ACC112 (cell line): ENCODE measurements around the gene CSRP1.

ENCODE experiments used
- H2AFZ ChIP-seq: fragments of 200-600 bp; sonication (generic); one replicate; pipeline ENCODE4 v1.6.0; 2017; ENCODE audit warnings: antibody characterized with exemption, low read length; ENCODE audit not compliant: unreplicated experiment
- H3K27ac ChIP-seq: fragments of 200-600 bp; sonication (generic); 2 replicates; pipeline ENCODE4 v1.5.1; 2014; ENCODE audit warnings: low read depth, mild to moderate bottlenecking, antibody characterized with exemption, low read length, moderate library complexity
- H3K27me3 ChIP-seq: fragments of 200-600 bp; sonication (generic); 2 replicates; pipeline ENCODE4 v1.6.1; 2014; ENCODE audit warnings: mild to moderate bottlenecking, antibody characterized with exemption, low read length, moderate library complexity, mixed read lengths; ENCODE audit not compliant: insufficient read depth
- H3K36me3 ChIP-seq: fragments of 200-600 bp; sonication (generic); 2 replicates; pipeline ENCODE4 v1.6.1; 2016; ENCODE audit warnings: mild to moderate bottlenecking, antibody characterized with exemption, low read length, moderate library complexity, mixed read lengths; ENCODE audit not compliant: insufficient read depth
- H3K4me1 ChIP-seq: fragments of 200-600 bp; sonication (generic); one replicate; pipeline ENCODE4 v1.6.1; 2016; ENCODE audit warnings: low read length, mixed read lengths; ENCODE audit not compliant: insufficient read depth, unreplicated experiment, control insufficient read depth
- H3K4me3 ChIP-seq: fragments of 200-600 bp; sonication (generic); 2 replicates; pipeline ENCODE4 v1.5.1; 2014; ENCODE audit warnings: mild to moderate bottlenecking, low read depth, low read length
- H3K79me2 ChIP-seq: fragments of 200-600 bp; sonication (generic); one replicate; pipeline ENCODE4 v1.6.0; 2016; ENCODE audit warnings: low read length; ENCODE audit not compliant: control insufficient read depth, unreplicated experiment, insufficient read depth

Gene CSRP1

DNA sequence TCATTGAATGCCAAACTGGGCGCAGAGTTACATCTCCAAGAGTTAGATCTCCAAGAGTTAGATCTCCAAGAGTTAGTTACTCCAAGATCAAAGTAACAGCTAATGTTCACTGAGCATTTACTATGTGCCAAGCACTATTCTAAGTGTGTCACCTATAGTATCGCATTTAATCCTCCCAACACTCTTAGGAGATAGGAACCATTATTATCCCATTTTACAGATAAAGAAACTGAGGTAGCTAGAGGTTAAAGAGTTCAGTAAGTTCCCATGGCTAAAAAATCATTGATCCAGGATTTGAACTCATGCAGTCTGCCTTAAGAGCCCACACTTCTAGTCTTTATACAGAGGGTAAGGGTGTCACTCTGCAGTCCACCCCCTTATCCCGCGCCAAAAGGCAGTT lies 30.5 kb upstream of the CSRP1 start:
- H3K27ac ChIP-seq: peak overlapping the region; percentile 95
- no peaks in the 10 kb centered on the region for H3K36me3 ChIP-seq
- H3K27me3 ChIP-seq: no peaks in the 10 kb centered on the region
- peaks cover 58% of the 10 kb centered on the region for H3K4me1 ChIP-seq
- no peak overlapping the region for H2AFZ ChIP-seq
- peaks cover 37% of the 10 kb centered on the region for H3K79me2 ChIP-seq
- H3K4me3 ChIP-seq: peak overlapping the region; percentile 63; the same call in 1 of the 2 replicates

DNA sequence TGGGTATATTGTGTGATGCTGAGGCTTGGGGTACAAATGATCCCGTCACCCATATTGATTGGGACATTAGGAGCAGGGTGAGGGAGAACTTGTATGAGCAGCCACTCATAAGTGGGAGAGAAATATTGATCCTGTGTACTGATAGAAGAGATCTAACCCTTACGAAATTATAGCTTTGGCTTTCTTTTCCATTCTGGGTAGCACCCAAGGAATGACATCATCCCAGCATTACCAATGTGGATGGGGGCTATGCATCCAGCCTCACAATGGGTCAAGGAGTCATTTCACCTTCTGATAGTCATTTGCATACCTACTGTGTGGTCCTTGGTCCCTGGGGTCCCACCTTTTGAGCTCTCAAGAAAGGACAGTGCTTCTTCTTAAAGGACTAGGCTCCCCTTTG lies 30.1 kb upstream of the CSRP1 start:
- H3K36me3 ChIP-seq: no peaks in the 10 kb centered on the region
- peaks cover 34% of the 10 kb centered on the region for H3K79me2 ChIP-seq
- peak overlapping the region; percentile 95 for H3K27ac ChIP-seq
- peak overlapping the region; percentile 63 for H3K4me3 ChIP-seq
- no peak overlapping the region for H2AFZ ChIP-seq
- H3K27me3 ChIP-seq: no peaks in the 10 kb centered on the region
- H3K4me1 ChIP-seq: peaks cover 56% of the 10 kb centered on the region

DNA sequence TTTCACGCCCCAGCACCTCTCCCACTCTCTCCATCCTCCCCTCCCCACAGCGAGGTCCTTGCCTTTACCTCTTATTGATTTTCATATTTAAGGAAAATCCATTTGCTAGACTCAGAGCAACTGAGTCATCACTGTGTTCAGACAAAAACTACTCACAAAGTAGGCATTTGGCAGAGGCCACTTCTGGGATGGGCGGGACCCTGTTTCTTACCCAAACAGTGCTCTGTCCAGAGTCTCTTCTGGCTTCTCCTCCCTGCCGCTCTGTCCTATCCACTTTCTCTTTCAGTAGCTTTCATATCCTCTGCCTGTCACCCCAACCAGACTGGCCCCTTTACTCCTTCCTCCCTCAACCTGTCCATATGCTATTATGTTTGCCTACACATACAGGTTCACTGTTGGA lies 29.6 kb upstream of the CSRP1 start:
- no peak overlapping the region for H2AFZ ChIP-seq
- peak overlapping the region; percentile 63 for H3K4me3 ChIP-seq
- peak overlapping the region; percentile 95 for H3K27ac ChIP-seq
- H3K79me2 ChIP-seq: peaks cover 30% of the 10 kb centered on the region
- H3K4me1 ChIP-seq: peaks cover 53% of the 10 kb centered on the region
- H3K27me3 ChIP-seq: no peaks in the 10 kb centered on the region
- H3K36me3 ChIP-seq: no peaks in the 10 kb centered on the region

DNA sequence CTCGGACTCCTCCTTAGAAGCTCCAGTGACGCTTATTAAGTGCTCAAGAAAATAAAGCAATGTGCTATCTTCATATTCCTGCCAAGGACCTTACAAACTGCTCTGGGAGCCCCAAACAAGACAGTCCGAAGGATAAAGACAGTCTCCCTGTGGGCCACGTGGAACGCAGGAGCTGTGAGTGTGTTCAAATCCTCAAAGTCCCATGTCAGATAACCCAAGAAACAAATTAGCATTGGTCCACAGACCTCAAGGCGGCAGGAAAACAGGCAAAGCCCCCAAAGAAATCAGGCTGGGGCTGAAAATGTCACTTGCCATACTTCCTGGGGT lies 29.0 kb upstream of the CSRP1 start:
- Histone ChIP-seq H3K36me3 (no peaks in the 10 kb centered on the region), H3K27me3 (no peaks in the 10 kb centered on the region), H2AFZ (no peak overlapping the region), H3K27ac (peak overlapping the region; percentile 95), H3K4me1 (peaks cover 53% of the 10 kb centered on the region), H3K4me3 (peak overlapping the region; percentile 4; the same call in 1 of the 2 replicates), H3K79me2 (peaks cover 23% of the 10 kb centered on the region)

DNA sequence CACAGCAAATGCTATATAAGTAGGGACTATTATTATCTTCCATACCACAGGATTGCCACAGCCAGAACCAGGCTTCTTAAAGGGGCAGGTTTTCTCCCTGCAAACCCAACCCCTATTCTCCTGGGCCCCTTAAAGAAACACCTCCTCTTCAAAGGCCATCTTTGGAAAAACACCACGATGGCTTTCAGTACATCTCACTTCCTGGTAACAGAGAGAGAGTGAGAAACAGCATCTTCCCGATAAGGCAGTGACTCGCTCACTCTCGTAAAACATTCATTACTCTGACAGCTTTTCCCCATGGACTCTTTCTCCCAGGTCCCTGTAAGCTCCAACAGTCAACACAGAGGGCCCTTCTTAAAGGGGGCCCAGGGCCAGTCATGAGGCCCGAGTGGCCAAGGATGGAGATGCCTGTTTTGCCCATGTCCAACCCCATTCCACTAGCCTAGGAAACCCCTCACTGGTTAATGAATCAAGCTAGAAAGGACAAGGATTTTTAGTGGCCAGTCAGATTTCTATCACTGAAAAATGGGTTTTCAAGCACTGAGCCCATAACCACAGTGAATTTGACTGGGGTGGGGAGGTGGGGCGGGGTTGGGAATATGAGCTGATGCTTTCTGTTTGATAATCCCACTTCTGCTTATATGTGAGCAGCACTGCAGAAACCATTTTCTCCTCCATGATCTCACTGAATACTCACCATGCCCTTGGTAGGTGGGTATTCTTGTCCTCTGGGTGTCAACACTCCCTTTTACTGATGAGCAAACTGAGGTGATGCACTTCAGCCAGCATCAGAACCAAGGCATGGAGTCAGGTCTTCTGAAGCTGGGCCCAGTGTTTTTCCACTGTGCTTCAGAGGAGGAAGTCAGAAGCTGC lies 28.4 kb upstream of the CSRP1 start:
- H3K4me3 ChIP-seq: peak overlapping the region; percentile 24; the same call in 1 of the 2 replicates
- H3K4me1 ChIP-seq: peaks cover 50% of the 10 kb centered on the region
- peaks cover 17% of the 10 kb centered on the region for H3K79me2 ChIP-seq
- no peaks in the 10 kb centered on the region for H3K27me3 ChIP-seq
- peak overlapping the region; percentile 95 for H3K27ac ChIP-seq
- peak overlapping the region; percentile 64 for H2AFZ ChIP-seq
- H3K36me3 ChIP-seq: no peaks in the 10 kb centered on the region

DNA sequence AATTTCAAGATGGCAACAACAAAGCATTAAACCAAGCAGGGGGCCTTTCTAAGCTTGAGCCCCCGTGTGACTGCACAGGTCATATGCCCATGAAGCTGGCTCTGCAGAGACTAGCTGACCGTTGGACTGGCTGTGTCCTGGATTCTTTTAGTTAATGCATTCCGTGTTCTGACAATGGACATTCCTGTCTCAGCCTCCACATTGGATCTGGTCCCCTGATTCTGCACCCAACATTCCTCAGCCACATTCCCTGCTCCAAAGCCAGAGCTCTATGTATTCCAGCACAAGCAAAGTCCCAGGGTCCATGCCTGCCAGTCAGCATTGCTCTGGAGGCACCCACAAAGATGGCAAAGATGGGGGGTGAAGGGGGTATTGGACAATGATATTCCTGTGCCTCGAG lies 26.9 kb upstream of the CSRP1 start:
- Histone ChIP-seq H3K4me1 (peaks cover 50% of the 10 kb centered on the region), H3K36me3 (no peaks in the 10 kb centered on the region), H3K27me3 (no peaks in the 10 kb centered on the region), H3K27ac (no peak overlapping the region), H3K4me3 (no peak overlapping the region), H3K79me2 (peaks cover 5% of the 10 kb centered on the region), H2AFZ (no peak overlapping the region)

DNA sequence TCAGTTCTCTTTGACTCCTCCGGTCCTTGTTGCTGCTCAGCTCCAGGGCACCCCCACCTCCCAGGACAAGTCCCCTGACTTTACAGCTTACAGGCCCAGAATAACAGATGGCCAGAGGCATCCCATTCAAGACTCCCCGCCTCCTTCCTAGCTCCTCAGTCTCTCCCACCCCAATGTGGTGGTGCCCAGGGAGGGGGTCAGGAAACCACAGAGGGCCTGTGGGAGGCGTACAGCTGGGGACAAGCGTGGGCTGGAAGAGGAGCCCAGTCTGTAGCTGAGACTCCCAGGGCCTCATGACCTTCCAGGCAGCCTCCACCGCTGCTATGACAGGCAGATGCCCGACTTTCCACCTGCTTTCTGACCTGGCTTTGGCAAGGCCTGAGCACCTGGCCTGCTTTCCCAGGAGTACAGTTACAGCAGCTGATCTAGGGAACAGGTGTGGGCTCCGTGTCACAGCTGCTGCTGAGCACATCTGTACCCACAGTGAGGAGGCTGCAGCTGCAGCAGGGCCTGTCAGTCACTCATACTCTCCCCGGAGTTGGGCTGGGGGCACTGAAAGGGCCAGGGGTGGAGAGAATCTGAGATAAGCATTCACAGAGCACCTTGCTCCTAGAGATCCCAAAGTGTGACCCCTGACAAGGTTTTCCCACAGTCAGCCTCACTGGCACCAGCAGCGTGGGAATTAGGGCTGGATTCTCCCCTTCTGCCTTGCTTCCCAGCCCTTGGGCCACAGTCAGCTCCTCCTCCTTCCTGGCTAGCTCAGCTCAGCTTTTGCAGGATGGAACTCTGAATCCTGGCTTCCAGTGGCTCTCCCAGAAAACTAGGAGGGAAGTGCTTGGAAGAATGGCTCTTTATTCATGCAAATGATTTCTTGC lies 24.9 kb upstream of the CSRP1 start:
- H3K4me3 ChIP-seq: no peak overlapping the region
- H3K36me3 ChIP-seq: no peaks in the 10 kb centered on the region
- no peak overlapping the region for H3K27ac ChIP-seq
- no peaks in the 10 kb centered on the region for H3K27me3 ChIP-seq
- H3K79me2 ChIP-seq: no peaks in the 10 kb centered on the region
- peaks cover 35% of the 10 kb centered on the region for H3K4me1 ChIP-seq
- no peak overlapping the region for H2AFZ ChIP-seq

DNA sequence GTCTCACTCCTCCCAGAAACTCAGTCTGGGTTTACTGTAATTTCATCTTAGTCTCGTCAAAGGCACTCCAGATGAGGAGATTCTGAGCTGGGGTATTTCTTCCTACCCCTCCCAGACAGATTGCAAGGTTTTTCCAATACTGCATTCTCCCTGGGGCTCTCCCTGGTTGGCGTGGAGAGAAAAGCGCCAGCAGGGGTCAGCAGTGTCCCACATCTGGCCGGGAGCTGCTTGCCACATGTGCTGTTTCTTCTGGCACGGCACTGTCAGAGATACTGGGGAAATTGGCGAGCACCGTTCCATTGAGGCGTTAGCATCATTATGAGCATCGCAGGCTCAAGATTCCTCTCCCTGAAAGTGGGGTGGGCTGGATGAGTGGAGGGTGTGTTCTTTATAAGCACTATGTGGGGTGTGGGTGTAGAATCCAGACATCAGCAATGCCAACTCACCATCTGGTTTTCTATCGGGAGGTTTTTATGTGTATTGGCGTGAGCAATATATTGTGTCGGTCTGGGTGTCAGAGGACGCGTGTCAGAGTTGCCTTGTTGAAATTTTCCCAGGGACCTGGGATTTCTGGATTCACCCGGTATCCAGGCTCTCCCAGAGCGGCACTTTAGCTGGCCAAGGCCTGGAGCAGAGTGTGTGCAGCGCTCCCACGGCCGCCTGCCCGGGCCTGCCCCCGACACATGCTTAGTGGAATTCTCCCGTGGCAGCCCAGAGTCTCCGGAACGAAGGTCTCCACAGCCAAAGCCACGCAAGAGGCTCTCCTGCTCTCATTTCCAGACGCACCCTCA lies 24.0 kb upstream of the CSRP1 start:
- no peaks in the 10 kb centered on the region for H3K36me3 ChIP-seq
- no peak overlapping the region for H2AFZ ChIP-seq
- no peak overlapping the region for H3K4me3 ChIP-seq
- H3K4me1 ChIP-seq: peaks cover 28% of the 10 kb centered on the region
- H3K27ac ChIP-seq: no peak overlapping the region
- H3K79me2 ChIP-seq: no peaks in the 10 kb centered on the region
- H3K27me3 ChIP-seq: no peaks in the 10 kb centered on the region

DNA sequence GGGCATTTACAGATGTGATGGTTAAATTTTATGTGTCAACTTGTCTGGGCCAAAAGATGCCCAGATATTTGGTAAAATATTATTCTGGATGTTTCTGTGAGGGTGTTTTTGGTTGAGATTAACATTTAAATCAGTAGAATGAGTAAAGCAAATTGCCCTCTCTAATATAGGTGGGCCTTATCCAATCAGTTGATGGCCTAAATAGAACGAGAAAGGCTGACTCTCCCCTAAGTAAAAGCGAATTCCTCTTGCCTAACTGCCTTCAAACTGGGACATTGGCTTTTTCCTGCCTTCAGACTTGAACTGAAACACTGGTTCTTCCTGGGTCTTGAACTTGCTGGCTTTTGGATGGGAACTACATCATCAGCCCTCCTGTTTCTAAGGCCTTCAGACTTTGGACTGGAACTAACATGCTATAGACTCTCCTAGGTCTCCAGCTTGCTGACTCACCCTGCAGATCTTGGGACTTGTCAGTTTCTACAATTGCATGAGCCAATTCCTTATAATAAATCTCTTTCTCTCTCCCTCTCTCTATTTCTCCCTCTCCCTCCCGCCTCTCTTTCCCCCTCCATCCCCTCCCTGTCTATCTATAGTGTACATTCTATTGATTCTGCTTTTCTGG lies 21.8 kb upstream of the CSRP1 start:
- Histone ChIP-seq H2AFZ (no peak overlapping the region), H3K79me2 (no peaks in the 10 kb centered on the region), H3K27ac (peak overlapping the region; percentile 14; the same call in 1 of the 2 replicates), H3K27me3 (no peaks in the 10 kb centered on the region), H3K4me3 (no peak overlapping the region), H3K4me1 (peaks cover 11% of the 10 kb centered on the region), H3K36me3 (peaks cover 11% of the 10 kb centered on the region; the same call in 1 of the 2 replicates)

DNA sequence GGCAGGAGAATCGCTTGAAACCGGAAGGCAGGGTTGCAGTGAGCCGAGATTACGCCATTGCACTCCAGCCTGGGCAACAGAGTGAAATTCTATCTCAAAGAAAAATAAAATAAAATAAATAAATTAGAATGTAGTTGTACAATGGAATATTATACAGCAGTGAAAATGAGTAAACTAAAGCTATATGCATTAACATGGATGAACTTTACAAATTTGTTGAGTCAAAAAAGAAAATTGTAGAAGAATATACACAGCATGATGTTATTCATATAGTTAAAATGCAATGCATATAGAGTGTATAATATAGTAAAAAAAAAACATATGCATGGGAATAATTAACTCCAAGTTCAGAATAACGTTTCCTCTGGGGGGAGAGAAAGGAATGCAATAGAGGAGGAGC lies 21.0 kb upstream of the CSRP1 start:
- Histone ChIP-seq H3K27me3 (no peaks in the 10 kb centered on the region), H3K36me3 (peaks cover 11% of the 10 kb centered on the region; the same call in 1 of the 2 replicates), H2AFZ (no peak overlapping the region), H3K4me3 (no peak overlapping the region), H3K27ac (no peak overlapping the region), H3K79me2 (no peaks in the 10 kb centered on the region), H3K4me1 (peaks cover 11% of the 10 kb centered on the region)
